Sigmoid colon (tissue), 7 donors: Measurements from ENCODE around the gene CRTC3. TPM values are rescaled to one million over a fixed set of nuclear protein-coding genes. Genes with fewer than 3 reads are reported as not detected.

Experiments used
- DNase-seq: peaks from one replicate; pipeline ENCODE4 v3.0.0-alpha.2; 2019
- H3K27ac ChIP-seq, 4 donors: fragments of 200-600 bp; sonication (generic); one replicate each; pipeline ENCODE4 v1.5.1; 2016 to 2019; ENCODE audit warnings: mild to moderate bottlenecking in 1 of 4
- H3K27me3 ChIP-seq, 3 donors: fragments of 200-600 bp; sonication (generic); one replicate each; pipeline ENCODE4 v1.5.1; 2019; ENCODE audit warnings: mild to moderate bottlenecking in 1 of 3
- H3K36me3 ChIP-seq, 4 donors: fragments of 200-600 bp; sonication (generic); one replicate each; pipeline ENCODE4 v1.5.1; 2016 to 2019
- H3K4me1 ChIP-seq, 4 donors: fragments of 200-600 bp; sonication (generic); one replicate each; pipeline ENCODE4 v1.5.1; 2017 to 2019
- H3K4me3 ChIP-seq, 4 donors: fragments of 200-600 bp; sonication (generic); one replicate each; pipeline ENCODE4 v1.5.1; 2017 to 2019; ENCODE audit warnings: mild to moderate bottlenecking in 2 of 4, moderate library complexity in 1 of 4
- H3K9me3 ChIP-seq, 4 donors: fragments of 200-600 bp in 3 of 4; sonication (generic) in 3 of 4; one replicate each; pipeline versions ENCODE4 v1.5.1 to v1.6.1; 2013 to 2019
- CTCF ChIP-seq, 4 experiments: fragments of 450-650 bp in 3 of 4; fragments of 200-600 bp in 1 of 4; IDR thresholded peaks; one replicate each; pipeline ENCODE4 v1.5.1; 2016 to 2019; ENCODE audit warnings: antibody characterized with exemption in 4 of 4, mild to moderate bottlenecking in 3 of 4, moderate library complexity in 2 of 4
- EP300 ChIP-seq, 4 donors: sonication (generic); formaldehyde crosslinking; IDR thresholded peaks; one replicate each; pipeline ENCODE4 v1.6.1; 2017; ENCODE audit warnings: antibody characterized with exemption in 4 of 4
- POLR2A ChIP-seq, 2 donors: fragments of 450-650 bp; IDR thresholded peaks; one replicate each; pipeline ENCODE4 v1.6.1; 2016; ENCODE audit warnings: antibody characterized with exemption in 2 of 2, mild to moderate bottlenecking in 2 of 2, moderate library complexity in 2 of 2
- POLR2AphosphoS5 ChIP-seq, 4 donors: sonication (generic); formaldehyde crosslinking; IDR thresholded peaks; one replicate each; pipeline ENCODE4 v1.6.1; 2017; ENCODE audit warnings: antibody characterized with exemption in 4 of 4
- WGBS, 2 donors: extraction: QIAGEN DNeasy Blood & Tissue Kit; methylation state at CpG; one replicate each; pipeline ENCODE4 v1.1.7; 2013; 5-methylcytosine and 5-hydroxymethylcytosine counted together
- intact Hi-C: fragments of 100-400 bp; cut with DNase I; formaldehyde crosslinking; loops from one replicate; pipeline ENCODE4 v1.15.1; 2023
- polyA plus RNA-seq, 3 donors: library from polyadenylated mRNA; stranded (reverse); fragments of 200-250 nt; gene quantifications; one replicate each; pipeline ENCODE4 v1.2.3, GENCODE V29; 2013
- total RNA-seq, 4 donors: library from RNA; depleted of rRNA; stranded (reverse); fragments of >200 nt; gene quantifications; one replicate each; pipeline ENCODE4 v1.1.0, GENCODE V29; 2016
- donor health status: healthy with polysubstance abuse.
- donor health status: Bipolar disorder and iron deficiency.
- donor health status: healthy.

CRTC3 gene
- total and polyA plus RNA-seq, 7 donors = 5.4 to 64.0 (median 27.6) TPM

- Histone ChIP-seq H3K27me3 (no peaks in the 10 kb centered on the region), H3K36me3 (peaks cover 0 to 6% (median 0%) of the 10 kb centered on the region in 4 donors), H3K4me1 (peaks cover 0 to 56% (median 48%) of the 10 kb centered on the region in 4 donors), H3K9me3 (no peaks in the 10 kb centered on the region), H3K4me3 (no peak overlapping the region), H3K27ac (peak overlapping the region; percentile 60 to 76 (median 67))
- intact Hi-C loops = no loop called here
- no peak for TF ChIP-seq CTCF (IDR thresholded peaks at IDR 0.05)
- TF ChIP-seq POLR2A (IDR thresholded peaks at IDR 0.05) = no peak
- no peak for TF ChIP-seq EP300 (IDR thresholded peaks at IDR 0.05)
- no peak for TF ChIP-seq POLR2AphosphoS5 (IDR thresholded peaks at IDR 0.05)
- 74 to 87% methylated on average over 1 of the region's 1 CpG for WGBS, 2 donors
- no peak for DNase-seq
These were observed 23.1 kb downstream of the CRTC3 start for GRCh38 chr15:90552929-90553211.

- no peak for DNase-seq
- intact Hi-C loops = no loop called here
- TF ChIP-seq POLR2AphosphoS5 (IDR thresholded peaks at IDR 0.05) (peak in 2 of 4 donors; percentile 39 to 53), POLR2A (IDR thresholded peaks at IDR 0.05) (no peak)
- H3K36me3 ChIP-seq = peaks cover 0 to 6% (median 0%) of the 10 kb centered on the region in 4 donors
- H3K27ac ChIP-seq = peak overlapping the region; percentile 60 to 76 (median 67)
- 72 to 81% methylated on average over 7 of the region's 7 CpGs for WGBS, 2 donors
- H3K4me3 ChIP-seq = no peak overlapping the region
- H3K9me3 ChIP-seq = no peaks in the 10 kb centered on the region
- no peaks in the 10 kb centered on the region for H3K27me3 ChIP-seq
- H3K4me1 ChIP-seq = peaks cover 0 to 61% (median 51%) of the 10 kb centered on the region in 4 donors
These were observed 23.6 kb downstream of the CRTC3 start for GRCh38 chr15:90553248-90553745.

- Histone ChIP-seq H3K9me3 (no peaks in the 10 kb centered on the region), H3K4me3 (no peak overlapping the region), H3K4me1 (peaks cover 0 to 83% (median 80%) of the 10 kb centered on the region in 4 donors), H3K27ac (peak overlapping the region; percentile 77 to 92 (median 83)), H3K36me3 (no peaks in the 10 kb centered on the region), H3K27me3 (no peaks in the 10 kb centered on the region)
- 46 to 49% methylated on average over 12 of the region's 12 CpGs for WGBS, 2 donors
- intact Hi-C loops = no loop called here
- DNase-seq = peak; percentile 95
- no peak for TF ChIP-seq CTCF (IDR thresholded peaks at IDR 0.05)
- peak in 3 of 4 donors; percentile 62 to 76 (median 73) for TF ChIP-seq POLR2AphosphoS5 (IDR thresholded peaks at IDR 0.05)
- TF ChIP-seq EP300 (IDR thresholded peaks at IDR 0.05) = peak in 1 of 4 donors; percentile 54
These were observed 27.7 kb downstream of the CRTC3 start for GRCh38 chr15:90557186-90558084.

GRCh38 chr15:90558171-90558573 is 28.4 kb downstream of the CRTC3 start:
- Histone ChIP-seq H3K4me1 (peaks cover 0 to 83% (median 80%) of the 10 kb centered on the region in 4 donors), H3K4me3 (no peak overlapping the region), H3K9me3 (no peaks in the 10 kb centered on the region), H3K27me3 (no peaks in the 10 kb centered on the region), H3K27ac (peak overlapping the region; percentile 77 to 92 (median 83)), H3K36me3 (no peaks in the 10 kb centered on the region)
- WGBS, 2 donors = 14 to 30% methylated on average over 4 of the region's 4 CpGs
- intact Hi-C loops = no loop called here
- TF ChIP-seq CTCF (IDR thresholded peaks at IDR 0.05) = no peak
- no peak for TF ChIP-seq POLR2A (IDR thresholded peaks at IDR 0.05)
- TF ChIP-seq POLR2AphosphoS5 (IDR thresholded peaks at IDR 0.05) = peak in 2 of 4 donors; percentile 9 to 66
- TF ChIP-seq EP300 (IDR thresholded peaks at IDR 0.05) = no peak
- peak; percentile 77 for DNase-seq

GRCh38 chr15:90559119-90559518 is 29.4 kb downstream of the CRTC3 start:
- Histone ChIP-seq H3K27ac (peak overlapping the region; percentile 77 to 92 (median 83)), H3K36me3 (no peaks in the 10 kb centered on the region), H3K27me3 (no peaks in the 10 kb centered on the region), H3K9me3 (no peaks in the 10 kb centered on the region), H3K4me1 (peaks cover 0 to 83% (median 80%) of the 10 kb centered on the region in 4 donors), H3K4me3 (no peak overlapping the region)
- DNase-seq = no peak
- intact Hi-C loops = no loop called here
- 98% methylated on average over 1 of the region's 1 CpG for WGBS, 2 donors
- TF ChIP-seq CTCF (IDR thresholded peaks at IDR 0.05) = no peak
- no peak for TF ChIP-seq POLR2AphosphoS5 (IDR thresholded peaks at IDR 0.05)
- TF ChIP-seq POLR2A (IDR thresholded peaks at IDR 0.05) = no peak
- no peak for TF ChIP-seq EP300 (IDR thresholded peaks at IDR 0.05)
